ENCODE data around the gene MELK.

DNA sequence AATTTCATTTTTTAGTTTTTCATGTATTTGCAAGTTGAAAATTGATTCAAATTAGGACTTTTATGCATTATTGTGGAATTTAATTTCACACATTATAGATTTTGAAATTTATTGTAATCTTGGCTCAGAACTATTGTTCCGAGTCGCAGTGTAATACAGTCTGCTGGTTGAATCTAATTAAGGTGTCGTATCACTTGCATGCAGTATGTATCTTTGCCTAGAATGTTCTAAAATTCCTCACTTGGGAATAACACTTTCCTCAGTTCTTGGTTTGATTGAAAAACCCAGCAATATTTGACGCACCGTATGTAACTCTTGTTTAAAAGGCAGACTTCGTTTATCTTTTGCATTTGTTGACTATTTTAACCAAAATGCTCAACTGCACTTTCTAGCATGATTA is 49.4 kb downstream of the MELK start:
- TF ChIP-seq POLR2A (IDR thresholded peaks at IDR 0.05), result no peak
- TF ChIP-seq, protein P1, sequence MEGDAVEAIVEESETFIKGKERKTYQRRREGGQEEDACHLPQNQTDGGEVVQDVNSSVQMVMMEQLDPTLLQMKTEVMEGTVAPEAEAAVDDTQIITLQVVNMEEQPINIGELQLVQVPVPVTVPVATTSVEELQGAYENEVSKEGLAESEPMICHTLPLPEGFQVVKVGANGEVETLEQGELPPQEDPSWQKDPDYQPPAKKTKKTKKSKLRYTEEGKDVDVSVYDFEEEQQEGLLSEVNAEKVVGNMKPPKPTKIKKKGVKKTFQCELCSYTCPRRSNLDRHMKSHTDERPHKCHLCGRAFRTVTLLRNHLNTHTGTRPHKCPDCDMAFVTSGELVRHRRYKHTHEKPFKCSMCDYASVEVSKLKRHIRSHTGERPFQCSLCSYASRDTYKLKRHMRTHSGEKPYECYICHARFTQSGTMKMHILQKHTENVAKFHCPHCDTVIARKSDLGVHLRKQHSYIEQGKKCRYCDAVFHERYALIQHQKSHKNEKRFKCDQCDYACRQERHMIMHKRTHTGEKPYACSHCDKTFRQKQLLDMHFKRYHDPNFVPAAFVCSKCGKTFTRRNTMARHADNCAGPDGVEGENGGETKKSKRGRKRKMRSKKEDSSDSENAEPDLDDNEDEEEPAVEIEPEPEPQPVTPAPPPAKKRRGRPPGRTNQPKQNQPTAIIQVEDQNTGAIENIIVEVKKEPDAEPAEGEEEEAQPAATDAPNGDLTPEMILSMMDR (IDR thresholded peaks at IDR 0.05), result no peak

All from prostate gland (tissue), 2 donors.